Ishikawa (cell line): Measurements from ENCODE around the gene AHI1.

Experiments used
- MAX ChIP-seq: IDR thresholded peaks from 2 replicates; pipeline ENCODE4 v1.6.1; 2012
- NFIC ChIP-seq: IDR thresholded peaks from 2 replicates; pipeline ENCODE4 v1.6.1; 2012
- RAD21 ChIP-seq: IDR thresholded peaks from 2 replicates; pipeline ENCODE4 v1.6.1; 2012; ENCODE audit warnings: low read depth
- TAF1 ChIP-seq: IDR thresholded peaks from 2 replicates; pipeline ENCODE4 v1.6.1; 2012; ENCODE audit warnings: low read depth, mild to moderate bottlenecking
- TEAD4 ChIP-seq: IDR thresholded peaks from 2 replicates; pipeline ENCODE4 v1.6.1; 2012

- TF ChIP-seq TAF1, result no peak
- TF ChIP-seq MAX, result no peak
- TF ChIP-seq RAD21, result no peak
- TF ChIP-seq NFIC, result no peak
- TF ChIP-seq TEAD4, result no peak
Observed at GRCh38 chr6:135478626-135479025, 18.9 kb downstream of the AHI1 start.
